SH-SY5Y (cell line): Measurements from ENCODE around the gene LNX1.

Source experiments
- GATA2 ChIP-seq: IDR thresholded peaks from 2 replicates; pipeline ENCODE4 v1.6.1; 2011; ENCODE audit warnings: mild to moderate bottlenecking, low read depth, low read length
- GATA3 ChIP-seq: IDR thresholded peaks from 2 replicates; pipeline ENCODE4 v1.6.1; 2011; ENCODE audit warnings: low read depth, mild to moderate bottlenecking, low read length, moderate library complexity

DNA sequence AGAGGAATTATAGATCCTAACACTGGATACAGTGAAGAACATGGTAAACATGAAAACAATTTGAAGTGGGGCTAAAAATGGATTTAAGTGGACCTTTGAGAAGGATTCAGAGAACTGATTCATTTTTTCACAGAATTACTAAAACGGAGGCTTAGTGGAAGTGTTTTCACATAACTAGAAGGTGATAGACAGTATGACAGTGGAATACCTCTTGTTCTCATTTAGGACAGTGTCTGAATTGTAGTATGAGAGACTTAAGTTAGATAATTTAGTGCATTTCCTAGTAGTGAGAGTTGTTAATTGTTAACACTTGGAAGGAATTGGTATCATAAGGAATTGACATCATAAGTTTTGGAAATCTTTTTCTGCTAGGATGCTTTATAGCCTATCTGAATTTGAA lies 149.7 kb downstream of the LNX1 start:
- no peak for TF ChIP-seq GATA2
- TF ChIP-seq GATA3, result no peak
